ENCODE measurements around the gene SERINC2. TPM values are rescaled to one million over a fixed set of nuclear protein-coding genes. Genes with fewer than 3 reads are reported as not detected.

SERINC2 gene
- total and polyA plus RNA-seq, 2 donors (not counting 1 experiment from before 2014, with no cell fraction given): 0.75 to 1.4 TPM

DNA sequence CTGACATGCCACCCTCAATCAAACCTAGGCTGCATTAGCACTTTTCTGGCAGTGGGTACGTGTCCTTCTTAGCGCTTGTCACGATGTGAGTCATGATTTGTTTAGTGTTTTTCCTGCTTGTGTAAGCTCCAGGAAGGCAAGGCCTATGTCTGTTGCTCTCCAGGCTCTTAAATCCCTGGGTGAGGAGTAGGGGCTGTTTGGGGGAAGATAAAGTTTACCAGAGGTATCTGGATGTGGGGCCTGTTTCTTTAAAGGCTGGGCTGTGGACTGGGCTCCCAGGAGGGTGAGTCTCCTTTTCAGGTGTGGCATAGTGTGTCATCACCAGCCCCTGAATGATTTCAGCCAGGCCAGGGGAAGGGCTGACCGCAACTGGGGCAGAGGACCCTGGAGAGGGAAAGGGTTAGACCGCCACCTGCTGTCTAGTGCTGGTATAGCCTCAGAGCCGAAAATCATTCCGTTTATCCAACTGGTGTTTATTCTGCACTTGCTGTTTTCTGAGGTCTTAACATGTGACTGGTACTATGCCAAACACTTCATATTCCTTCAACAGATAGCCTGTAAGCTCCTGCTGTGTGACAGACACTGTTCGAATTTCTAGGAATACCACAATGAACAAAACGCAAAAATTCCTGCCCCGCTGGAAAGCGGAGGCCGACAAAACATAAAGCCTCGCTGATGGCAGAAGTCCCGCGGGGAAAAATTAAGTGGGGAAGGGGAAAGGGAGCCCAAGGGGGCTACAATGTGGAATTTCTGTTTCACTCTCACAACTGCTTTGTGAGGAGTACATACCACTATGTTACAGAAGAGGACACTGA lies 9.7 kb downstream of the SERINC2 start:
- POLR2A ChIA-PET: no interaction called here
- Mint-ChIP-seq H3K27me3 (peaks cover 8% of the 10 kb centered on the region), H3K9me3 (ENCODE audit: insufficient read depth) (no peaks in the 10 kb centered on the region), H3K4me3 (peak overlapping the region; percentile 74), H3K4me1 (peaks cover 26% of the 10 kb centered on the region), H3K27ac (peak overlapping the region; percentile 78)
- Histone ChIP-seq H3K79me2 (ENCODE audit: control insufficient read depth, insufficient read depth, low read length) (no peaks in the 10 kb centered on the region), H3K9me3 (ENCODE audit: control extremely low read depth in 1 of 3, control insufficient read depth in 2 of 3, insufficient read depth in 1 of 3, low read length in 2 of 3) (no peaks in the 10 kb centered on the region), H3K27me3 (replicated peaks in 1 of 4; ENCODE audit: control extremely low read depth in 1 of 4, control insufficient read depth in 3 of 4, insufficient read depth in 4 of 4, low read length in 3 of 4) (peaks cover 0 to 5% (median under 1%) of the 10 kb centered on the region in 4 experiments), H2AFZ (ENCODE audit: insufficient read depth, low read depth, low read length, poor library complexity, severe bottlenecking) (no peak overlapping the region), H4K20me1 (ENCODE audit: control insufficient read depth, insufficient read depth, low read length, poor library complexity, severe bottlenecking) (no peaks in the 10 kb centered on the region), H3K4me3 (ENCODE audit: control extremely low read depth in 1 of 5, extremely low read depth in 1 of 5, insufficient read depth in 1 of 5, low read depth in 2 of 5, low read length in 4 of 5) (peak overlapping the region in 3 of 5 experiments; percentile 2 to 51 (median 15)), H3K4me1 (ENCODE audit: control insufficient read depth in 2 of 2, insufficient read depth in 2 of 2, low read length in 2 of 2) (peaks cover 21 to 23% of the 10 kb centered on the region in 2 donors), H3K36me3 (replicated peaks in 1 of 2; ENCODE audit: control extremely low read depth in 1 of 2, control insufficient read depth in 1 of 2, extremely low read depth in 1 of 2, insufficient read depth in 2 of 2, low read length in 1 of 2) (no peaks in the 10 kb centered on the region), H3K9ac (ENCODE audit: low read length) (peak overlapping the region; percentile 38), H3K27ac (ENCODE audit: low read length in 2 of 2) (peak overlapping the region; percentile 29 to 50), H3K4me2 (replicated peaks; ENCODE audit: low read depth, low read length, poor library complexity, severe bottlenecking) (peak overlapping the region; percentile 69)
- ATAC-seq (ENCODE audit: low read depth): peak; percentile 46
- CTCF ChIA-PET: interaction anchor here (0.7 to 10.6 kb wide), 14 partner anchors 11 to 696 kb away, joined by 3 to 133 read pairs (median 4); no protein-coding TSS in a partner anchor
- DNase-seq: peak; percentile 84
- 39% methylated on average over 12 of the region's 15 CpGs for WGBS (ENCODE audit: insufficient coverage)
- no peak for TF ChIP-seq EZH2 (IDR thresholded peaks at IDR 0.05; ENCODE audit: borderline replicate concordance, insufficient read depth, low read depth, low read length, poor library complexity, severe bottlenecking)
- TF ChIP-seq, protein P1, sequence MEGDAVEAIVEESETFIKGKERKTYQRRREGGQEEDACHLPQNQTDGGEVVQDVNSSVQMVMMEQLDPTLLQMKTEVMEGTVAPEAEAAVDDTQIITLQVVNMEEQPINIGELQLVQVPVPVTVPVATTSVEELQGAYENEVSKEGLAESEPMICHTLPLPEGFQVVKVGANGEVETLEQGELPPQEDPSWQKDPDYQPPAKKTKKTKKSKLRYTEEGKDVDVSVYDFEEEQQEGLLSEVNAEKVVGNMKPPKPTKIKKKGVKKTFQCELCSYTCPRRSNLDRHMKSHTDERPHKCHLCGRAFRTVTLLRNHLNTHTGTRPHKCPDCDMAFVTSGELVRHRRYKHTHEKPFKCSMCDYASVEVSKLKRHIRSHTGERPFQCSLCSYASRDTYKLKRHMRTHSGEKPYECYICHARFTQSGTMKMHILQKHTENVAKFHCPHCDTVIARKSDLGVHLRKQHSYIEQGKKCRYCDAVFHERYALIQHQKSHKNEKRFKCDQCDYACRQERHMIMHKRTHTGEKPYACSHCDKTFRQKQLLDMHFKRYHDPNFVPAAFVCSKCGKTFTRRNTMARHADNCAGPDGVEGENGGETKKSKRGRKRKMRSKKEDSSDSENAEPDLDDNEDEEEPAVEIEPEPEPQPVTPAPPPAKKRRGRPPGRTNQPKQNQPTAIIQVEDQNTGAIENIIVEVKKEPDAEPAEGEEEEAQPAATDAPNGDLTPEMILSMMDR (IDR thresholded peaks at IDR 0.05): peak; percentile 96
- intact Hi-C loops (cut with micrococcal nuclease): loop anchor here (1.0 to 2.0 kb wide), 5 partner anchors 28 to 704 kb away; partner anchors contain the start of gene SNRNP40
